T-helper 1 cell treated with Interleukin-12 subunit alpha and Interleukin-12 subunit beta and Interleukin-4 antibody, amounts not matched to agents 30 μg/mL and 1 μg/mL, for 36 hours (primary cell): ENCODE measurements around the gene CMTR2.
A peak's percentile ranks its signal among the peaks of the same experiment; 100 is the strongest.
"Not testable (repeated sequence)": the region's sequence is repeated elsewhere in the genome, so short reads cannot be mapped to it uniquely, and the experiment has no call there.

Experiments
- H3K27ac Mint-ChIP-seq: one replicate; pipeline ENCODE4 v1.8.0; 2021; ENCODE audit warnings: mild to moderate bottlenecking, mixed read lengths
- H3K27me3 Mint-ChIP-seq: one replicate; pipeline ENCODE4 v1.8.0; 2021; ENCODE audit warnings: low read depth, mixed read lengths
- H3K36me3 Mint-ChIP-seq: one replicate; pipeline ENCODE4 v1.8.0; 2021; ENCODE audit warnings: low read depth, mixed read lengths
- H3K4me1 Mint-ChIP-seq: one replicate; pipeline ENCODE4 v1.8.0; 2021; ENCODE audit warnings: low read depth, mixed read lengths
- H3K4me3 Mint-ChIP-seq: one replicate; pipeline ENCODE4 v1.8.0; 2021; ENCODE audit warnings: mild to moderate bottlenecking, moderate library complexity, mixed read lengths
- H3K9me3 Mint-ChIP-seq: one replicate; pipeline ENCODE4 v1.8.0; 2021; ENCODE audit warnings: mixed read lengths

CMTR2 gene

GRCh38 chr16:71288890-71289731, at the start of gene CMTR2:
CMTR2 (minus strand) TSS chr16:71289402; CDS start chr16:71285920, 3,482 bp downstream.
- H3K4me3 Mint-ChIP-seq = peak within 1 kb of the TSS; percentile 90
- no peaks in the 10 kb centered on the region for H3K9me3 Mint-ChIP-seq
- peak within 1 kb of the TSS; percentile 74 for H3K27ac Mint-ChIP-seq
- peaks cover 12% of the 10 kb centered on the region for H3K27me3 Mint-ChIP-seq
- H3K36me3 Mint-ChIP-seq = peaks cover 24% of the 10 kb centered on the region
- H3K4me1 Mint-ChIP-seq = peaks cover 9% of the 10 kb centered on the region

GRCh38 chr16:71338632-71339031, 49.4 kb upstream of the CMTR2 start:
- no peaks in the 10 kb centered on the region for H3K27me3 Mint-ChIP-seq
- no peak overlapping the region for H3K27ac Mint-ChIP-seq
- no peaks in the 10 kb centered on the region for H3K9me3 Mint-ChIP-seq
- H3K36me3 Mint-ChIP-seq = no peaks in the 10 kb centered on the region
- H3K4me1 Mint-ChIP-seq = peaks cover 2% of the 10 kb centered on the region
- H3K4me3 Mint-ChIP-seq = no peak overlapping the region

- Mint-ChIP-seq H3K4me1 (peaks cover 2% of the 10 kb centered on the region), H3K36me3 (no peaks in the 10 kb centered on the region), H3K9me3 (no peaks in the 10 kb centered on the region), H3K4me3 (no peak overlapping the region), H3K27me3 (no peaks in the 10 kb centered on the region), H3K27ac (no peak overlapping the region)
Observed at GRCh38 chr16:71338193-71338592, 49.0 kb upstream of the CMTR2 start.

GRCh38 chr16:71337631-71338030, 48.4 kb upstream of the CMTR2 start:
- H3K4me3 Mint-ChIP-seq = no peak overlapping the region

GRCh38 chr16:71328151-71328550, 38.9 kb upstream of the CMTR2 start:
- Mint-ChIP-seq H3K27me3 (no peaks in the 10 kb centered on the region), H3K9me3 (no peaks in the 10 kb centered on the region), H3K36me3 (no peaks in the 10 kb centered on the region), H3K4me3 (no peak overlapping the region), H3K4me1 (no peaks in the 10 kb centered on the region), H3K27ac (no peak overlapping the region)

More at GRCh38 chr16:71337631-71338030, 48.4 kb upstream of the CMTR2 start:
- peaks cover 2% of the 10 kb centered on the region for H3K4me1 Mint-ChIP-seq
- H3K36me3 Mint-ChIP-seq = no peaks in the 10 kb centered on the region
- no peaks in the 10 kb centered on the region for H3K9me3 Mint-ChIP-seq
- H3K27ac Mint-ChIP-seq = no peak overlapping the region
- no peaks in the 10 kb centered on the region for H3K27me3 Mint-ChIP-seq

GRCh38 chr16:71327720-71328119, 38.5 kb upstream of the CMTR2 start:
- Mint-ChIP-seq H3K27ac (no peak overlapping the region), H3K9me3 (no peaks in the 10 kb centered on the region), H3K4me1 (no peaks in the 10 kb centered on the region), H3K36me3 (no peaks in the 10 kb centered on the region), H3K4me3 (no peak overlapping the region), H3K27me3 (no peaks in the 10 kb centered on the region)

GRCh38 chr16:71319999-71320398, 30.8 kb upstream of the CMTR2 start:
- H3K4me1 Mint-ChIP-seq = no peaks in the 10 kb centered on the region
- H3K4me3 Mint-ChIP-seq = no peak overlapping the region
- no peak overlapping the region for H3K27ac Mint-ChIP-seq
- no peaks in the 10 kb centered on the region for H3K27me3 Mint-ChIP-seq
- H3K9me3 Mint-ChIP-seq = no peaks in the 10 kb centered on the region
- H3K36me3 Mint-ChIP-seq = no peaks in the 10 kb centered on the region

GRCh38 chr16:71315269-71315668, 26.1 kb upstream of the CMTR2 start:
- H3K4me1 Mint-ChIP-seq = no peaks in the 10 kb centered on the region
- H3K36me3 Mint-ChIP-seq = no peaks in the 10 kb centered on the region
- no peaks in the 10 kb centered on the region for H3K9me3 Mint-ChIP-seq
- no peak overlapping the region for H3K27ac Mint-ChIP-seq
- no peak overlapping the region for H3K4me3 Mint-ChIP-seq
- H3K27me3 Mint-ChIP-seq = no peaks in the 10 kb centered on the region

GRCh38 chr16:71313591-71313990, 24.4 kb upstream of the CMTR2 start:
- H3K4me1 Mint-ChIP-seq, H3K9me3 Mint-ChIP-seq, H3K27ac Mint-ChIP-seq, H3K27me3 Mint-ChIP-seq, H3K4me3 Mint-ChIP-seq, H3K36me3 Mint-ChIP-seq: not testable (repeated sequence)

- Mint-ChIP-seq H3K9me3 (no peaks in the 10 kb centered on the region), H3K27ac (no peak overlapping the region), H3K4me1 (no peaks in the 10 kb centered on the region), H3K4me3 (no peak overlapping the region), H3K27me3 (peaks cover 4% of the 10 kb centered on the region), H3K36me3 (no peaks in the 10 kb centered on the region)
Observed at GRCh38 chr16:71311553-71312158, 22.5 kb upstream of the CMTR2 start.

- no peaks in the 10 kb centered on the region for H3K9me3 Mint-ChIP-seq
- H3K4me3 Mint-ChIP-seq = no peak overlapping the region
- H3K27ac Mint-ChIP-seq = no peak overlapping the region
- H3K36me3 Mint-ChIP-seq = no peaks in the 10 kb centered on the region
- peaks cover 9% of the 10 kb centered on the region for H3K27me3 Mint-ChIP-seq
- H3K4me1 Mint-ChIP-seq = no peaks in the 10 kb centered on the region
Observed at GRCh38 chr16:71303938-71304337, 14.7 kb upstream of the CMTR2 start.

- H3K27me3 Mint-ChIP-seq = peaks cover 10% of the 10 kb centered on the region
Observed at GRCh38 chr16:71297341-71297634, 8.1 kb upstream of the CMTR2 start.

GRCh38 chr16:71296584-71297340, 7.6 kb upstream of the CMTR2 start:
- Mint-ChIP-seq H3K36me3 (no peaks in the 10 kb centered on the region), H3K27me3 (peaks cover 14% of the 10 kb centered on the region), H3K9me3 (no peaks in the 10 kb centered on the region), H3K27ac (no peak overlapping the region), H3K4me1 (no peaks in the 10 kb centered on the region), H3K4me3 (no peak overlapping the region)

More at GRCh38 chr16:71297341-71297634, 8.1 kb upstream of the CMTR2 start:
- Mint-ChIP-seq H3K4me1 (no peaks in the 10 kb centered on the region), H3K9me3 (no peaks in the 10 kb centered on the region), H3K4me3 (no peak overlapping the region), H3K36me3 (no peaks in the 10 kb centered on the region), H3K27ac (no peak overlapping the region)

- no peak overlapping the region for H3K27ac Mint-ChIP-seq
- no peaks in the 10 kb centered on the region for H3K9me3 Mint-ChIP-seq
- H3K4me3 Mint-ChIP-seq = no peak overlapping the region
- H3K4me1 Mint-ChIP-seq = no peaks in the 10 kb centered on the region
- H3K27me3 Mint-ChIP-seq = peaks cover 17% of the 10 kb centered on the region
- H3K36me3 Mint-ChIP-seq = no peaks in the 10 kb centered on the region
Observed at GRCh38 chr16:71295950-71296349, 6.7 kb upstream of the CMTR2 start.

- no peak overlapping the region for H3K27ac Mint-ChIP-seq
Observed at GRCh38 chr16:71293919-71294318, 4.7 kb upstream of the CMTR2 start.

More at GRCh38 chr16:71293919-71294318, 4.7 kb upstream of the CMTR2 start:
- Mint-ChIP-seq H3K9me3 (no peaks in the 10 kb centered on the region), H3K4me1 (no peaks in the 10 kb centered on the region), H3K36me3 (no peaks in the 10 kb centered on the region), H3K27me3 (peaks cover 12% of the 10 kb centered on the region), H3K4me3 (no peak overlapping the region)
